Measurements from ENCODE around the gene SESN3. TPM values are rescaled to one million over a fixed set of nuclear protein-coding genes. Genes with fewer than 3 reads are reported as not detected.

SESN3 gene
- total and polyA plus RNA-seq, 4 donors = 4.0 to 73.3 (median 20.1) TPM

DNA sequence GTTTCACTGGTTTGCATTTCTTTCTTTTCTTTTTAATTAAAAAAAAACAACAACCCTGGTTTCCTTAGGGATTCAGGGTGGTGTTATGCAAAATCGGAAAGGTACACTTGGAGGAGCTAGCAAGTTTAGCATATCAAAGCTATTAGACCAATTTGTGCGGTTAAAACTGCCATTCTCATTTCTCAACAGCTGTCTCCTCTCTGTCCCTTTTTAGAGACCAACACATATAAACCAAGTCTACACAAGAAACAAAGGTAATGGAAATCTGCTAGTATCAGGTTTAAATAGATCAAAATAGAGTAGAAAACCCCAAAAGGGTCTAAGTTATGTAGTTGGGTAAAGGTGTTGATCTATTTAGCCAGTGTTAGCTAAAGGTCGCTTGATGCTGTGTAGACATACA is 1.7 kb upstream of the SESN3 start:
- H3K36me3 ChIP-seq (ENCODE audit: control insufficient read depth in 4 of 4, insufficient read depth in 4 of 4, low read length in 4 of 4) = no peaks in the 10 kb centered on the region
- TF ChIP-seq, protein P1, sequence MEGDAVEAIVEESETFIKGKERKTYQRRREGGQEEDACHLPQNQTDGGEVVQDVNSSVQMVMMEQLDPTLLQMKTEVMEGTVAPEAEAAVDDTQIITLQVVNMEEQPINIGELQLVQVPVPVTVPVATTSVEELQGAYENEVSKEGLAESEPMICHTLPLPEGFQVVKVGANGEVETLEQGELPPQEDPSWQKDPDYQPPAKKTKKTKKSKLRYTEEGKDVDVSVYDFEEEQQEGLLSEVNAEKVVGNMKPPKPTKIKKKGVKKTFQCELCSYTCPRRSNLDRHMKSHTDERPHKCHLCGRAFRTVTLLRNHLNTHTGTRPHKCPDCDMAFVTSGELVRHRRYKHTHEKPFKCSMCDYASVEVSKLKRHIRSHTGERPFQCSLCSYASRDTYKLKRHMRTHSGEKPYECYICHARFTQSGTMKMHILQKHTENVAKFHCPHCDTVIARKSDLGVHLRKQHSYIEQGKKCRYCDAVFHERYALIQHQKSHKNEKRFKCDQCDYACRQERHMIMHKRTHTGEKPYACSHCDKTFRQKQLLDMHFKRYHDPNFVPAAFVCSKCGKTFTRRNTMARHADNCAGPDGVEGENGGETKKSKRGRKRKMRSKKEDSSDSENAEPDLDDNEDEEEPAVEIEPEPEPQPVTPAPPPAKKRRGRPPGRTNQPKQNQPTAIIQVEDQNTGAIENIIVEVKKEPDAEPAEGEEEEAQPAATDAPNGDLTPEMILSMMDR (IDR thresholded peaks at IDR 0.05; ENCODE audit: control extremely low read depth, extremely low read depth) = no peak
- peak overlapping the region in 1 of 2 donors; percentile 27 for H3K27ac ChIP-seq (ENCODE audit: low read depth in 1 of 2, low read length in 1 of 2)
- H3K9ac ChIP-seq (ENCODE audit: insufficient read depth in 1 of 2, low read length in 2 of 2) = peak overlapping the region in 1 of 2 donors; percentile 98
- ATAC-seq (ENCODE audit: insufficient read depth, low FRiP score) (no peak), DNase-seq (peak in 1 of 3 donors; percentile 39)
- H3K9me3 ChIP-seq (ENCODE audit: control insufficient read depth in 4 of 4, insufficient read depth in 3 of 4, low read length in 3 of 4) = no peaks in the 10 kb centered on the region
- H3K4me1 ChIP-seq (ENCODE audit: control insufficient read depth in 5 of 5, insufficient read depth in 5 of 5, low read length in 5 of 5) = peaks cover 0 to 33% (median 0%) of the 10 kb centered on the region in 5 donors
- 55 to 58% methylated on average over 3 of the region's 3 CpGs for WGBS, 2 donors
- H3K4me3 ChIP-seq = no peak overlapping the region
- H3K27me3 ChIP-seq (ENCODE audit: control insufficient read depth in 3 of 3, insufficient read depth in 3 of 3, low read length in 2 of 3) = no peaks in the 10 kb centered on the region

DNA sequence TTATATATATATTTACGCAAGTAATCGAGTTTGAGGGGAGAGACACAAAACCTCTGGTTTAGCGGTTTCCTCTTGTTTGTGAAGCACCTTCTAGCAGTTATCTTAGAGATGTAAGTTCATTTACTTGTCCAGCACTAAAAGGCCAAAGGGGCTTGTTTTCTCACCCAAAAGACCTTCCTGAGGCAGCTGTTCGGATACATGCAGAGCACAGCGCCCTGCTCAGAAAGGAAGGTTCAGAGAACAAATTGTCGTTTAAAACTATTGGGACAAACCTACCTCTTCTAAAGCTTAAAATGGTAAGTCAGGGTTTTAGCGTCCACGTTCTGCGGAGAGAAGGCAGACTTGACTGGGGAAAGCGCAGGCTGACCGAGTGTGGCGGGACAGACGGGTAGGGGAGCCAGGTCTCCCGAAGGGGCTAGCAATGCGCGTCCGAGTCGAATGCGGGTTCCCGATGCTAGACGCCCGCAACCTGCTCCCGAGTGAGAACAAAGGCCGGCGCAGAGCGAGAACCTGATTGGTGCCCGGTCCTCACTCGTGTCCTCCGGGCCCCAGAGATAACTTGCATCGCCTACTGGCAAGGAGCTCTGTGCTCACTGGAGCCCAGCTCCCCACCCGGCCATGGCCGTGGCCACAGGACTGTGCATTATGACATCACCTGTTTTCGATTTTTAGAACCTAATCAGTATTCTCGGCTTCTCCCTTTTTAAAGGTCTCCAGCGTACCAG is 1.0 kb upstream of the SESN3 start:
- Histone ChIP-seq H3K27ac (ENCODE audit: low read depth in 1 of 2, low read length in 1 of 2) (peak overlapping the region; percentile 24 to 84), H3K27me3 (ENCODE audit: control insufficient read depth in 3 of 3, insufficient read depth in 3 of 3, low read length in 2 of 3) (no peaks in the 10 kb centered on the region), H3K4me3 (peak overlapping the region; percentile 49), H3K9me3 (ENCODE audit: control insufficient read depth in 4 of 4, insufficient read depth in 3 of 4, low read length in 3 of 4) (no peaks in the 10 kb centered on the region), H3K4me1 (ENCODE audit: control insufficient read depth in 5 of 5, insufficient read depth in 5 of 5, low read length in 5 of 5) (peaks cover 0 to 38% (median 0%) of the 10 kb centered on the region in 5 donors), H3K36me3 (ENCODE audit: control insufficient read depth in 4 of 4, insufficient read depth in 4 of 4, low read length in 4 of 4) (no peaks in the 10 kb centered on the region), H3K9ac (ENCODE audit: insufficient read depth in 1 of 2, low read length in 2 of 2) (peak overlapping the region; percentile 38 to 98)
- TF ChIP-seq, protein P1 (IDR thresholded peaks at IDR 0.05; ENCODE audit: control extremely low read depth, extremely low read depth) = no peak
- ATAC-seq (ENCODE audit: insufficient read depth, low FRiP score) (no peak), DNase-seq (peak; percentile 77 to 82 (median 81))
- WGBS, 2 donors = 1 to 5% methylated on average over 35 of the region's 35 CpGs

DNA sequence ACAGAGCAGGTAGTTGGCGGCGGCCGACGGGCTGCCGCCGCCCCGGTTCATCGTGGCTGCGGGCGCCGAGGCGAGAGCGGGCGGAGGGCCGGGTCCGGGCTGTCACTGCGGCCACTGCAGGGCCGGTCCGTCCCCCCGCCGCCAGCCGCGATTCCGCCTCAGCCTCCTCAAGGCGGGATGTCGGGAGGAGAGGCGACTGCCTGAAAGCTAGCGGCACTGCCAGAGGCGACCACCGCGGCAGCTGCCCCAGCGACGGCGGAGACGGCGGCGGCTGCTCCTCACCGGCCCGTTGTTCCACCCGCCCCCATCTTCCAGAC is 234 bp downstream of the SESN3 start:
- peaks cover 0 to 38% (median 0%) of the 10 kb centered on the region in 5 donors for H3K4me1 ChIP-seq (ENCODE audit: control insufficient read depth in 5 of 5, insufficient read depth in 5 of 5, low read length in 5 of 5)
- ATAC-seq (ENCODE audit: insufficient read depth, low FRiP score) (no peak), DNase-seq (no peak)
- H3K9ac ChIP-seq (ENCODE audit: insufficient read depth in 1 of 2, low read length in 2 of 2) = peak overlapping the region in 1 of 2 donors; percentile 60
- TF ChIP-seq, protein P1 (IDR thresholded peaks at IDR 0.05; ENCODE audit: control extremely low read depth, extremely low read depth) = no peak
- no peaks in the 10 kb centered on the region for H3K36me3 ChIP-seq (ENCODE audit: control insufficient read depth in 4 of 4, insufficient read depth in 4 of 4, low read length in 4 of 4)
- H3K27me3 ChIP-seq (ENCODE audit: control insufficient read depth in 3 of 3, insufficient read depth in 3 of 3, low read length in 2 of 3) = no peaks in the 10 kb centered on the region
- WGBS, 2 donors = 0 to 1% methylated on average over 23 to 40 of the region's 40 CpGs
- H3K4me3 ChIP-seq = peak overlapping the region; percentile 78
- H3K9me3 ChIP-seq (ENCODE audit: control insufficient read depth in 4 of 4, insufficient read depth in 3 of 4, low read length in 3 of 4) = no peaks in the 10 kb centered on the region
- H3K27ac ChIP-seq (ENCODE audit: low read depth in 1 of 2, low read length in 1 of 2) = peak overlapping the region in 1 of 2 donors; percentile 83

Data from lung (tissue), 12 donors.